ENCODE results near the gene RETREG1. TPM values are rescaled to one million over a fixed set of nuclear protein-coding genes. Genes with fewer than 3 reads are reported as not detected.

The RETREG1 gene
- total RNA-seq, 2 experiments from 2014 or later = 19.3 to 20.0 TPM

DNA sequence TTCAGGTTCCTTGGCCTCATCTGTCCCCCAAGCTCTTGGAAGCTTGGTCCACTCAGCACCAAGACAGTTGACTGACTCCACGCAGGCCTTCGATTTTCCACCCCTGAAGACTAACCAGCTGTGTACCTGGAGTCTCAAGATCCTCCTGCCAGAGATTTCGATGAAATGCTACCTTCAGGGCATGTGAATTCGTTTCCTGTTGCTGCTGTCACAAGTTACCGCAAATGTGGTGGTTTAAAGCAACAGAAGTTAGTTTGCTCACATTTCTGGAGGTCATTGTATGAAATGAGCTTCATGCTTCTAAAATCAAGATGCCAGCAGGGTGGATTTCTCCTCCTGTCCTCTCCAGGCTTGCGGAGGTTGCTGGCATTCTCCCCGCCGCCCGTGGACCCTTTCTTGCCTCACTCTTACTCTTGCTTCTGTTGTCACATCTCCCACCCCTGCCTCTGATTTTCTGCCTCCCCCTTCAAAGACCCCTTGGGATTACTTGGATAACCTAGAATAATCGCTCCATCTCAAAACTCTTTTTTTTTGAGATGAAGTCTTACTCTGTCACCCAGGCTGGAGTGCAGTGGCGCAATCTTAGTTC, 27.6 kb upstream of the RETREG1 start:
- no peaks in the 10 kb centered on the region for H3K27me3 Mint-ChIP-seq (ENCODE audit: low read depth)
- H3K4me1 Mint-ChIP-seq (ENCODE audit: low read depth) = peaks cover 8% of the 10 kb centered on the region
- intact Hi-C loops (cut with micrococcal nuclease) = no loop called here
- peak; percentile 23 for DNase-seq
- peaks cover 6% of the 10 kb centered on the region for H3K36me3 Mint-ChIP-seq (ENCODE audit: low read depth)
- no peak overlapping the region for H3K4me3 Mint-ChIP-seq
- CTCF ChIA-PET = no interaction called here
- peaks cover 21% of the 10 kb centered on the region for H3K9me3 Mint-ChIP-seq
- H3K27ac Mint-ChIP-seq = peak overlapping the region; percentile 51

DNA sequence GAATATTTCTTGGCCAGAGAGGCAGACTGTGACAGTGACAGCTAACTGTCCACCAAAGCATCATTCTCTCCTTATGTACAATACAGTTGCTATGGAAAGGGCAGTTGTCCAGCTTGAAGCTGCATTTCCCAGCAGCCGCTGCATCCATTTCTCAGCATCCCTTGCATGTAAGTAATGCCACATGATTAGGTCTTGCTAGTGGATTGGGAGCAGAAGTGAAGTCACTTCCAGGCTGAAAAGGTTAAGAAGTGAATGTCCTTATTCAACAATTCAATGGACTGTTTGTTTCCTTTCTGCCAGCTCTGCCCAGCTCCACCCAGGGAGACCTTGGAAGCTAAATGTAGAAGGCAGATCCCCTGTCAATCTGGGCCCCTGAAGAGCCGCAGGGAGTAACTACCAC, 26.1 kb upstream of the RETREG1 start:
- Mint-ChIP-seq H3K36me3 (ENCODE audit: low read depth) (peaks cover 6% of the 10 kb centered on the region), H3K4me1 (ENCODE audit: low read depth) (peaks cover 8% of the 10 kb centered on the region), H3K27ac (no peak overlapping the region), H3K4me3 (no peak overlapping the region), H3K9me3 (peaks cover 17% of the 10 kb centered on the region), H3K27me3 (ENCODE audit: low read depth) (no peaks in the 10 kb centered on the region)
- DNase-seq = no peak
- CTCF ChIA-PET = no interaction called here
- intact Hi-C loops (cut with micrococcal nuclease) = no loop called here

DNA sequence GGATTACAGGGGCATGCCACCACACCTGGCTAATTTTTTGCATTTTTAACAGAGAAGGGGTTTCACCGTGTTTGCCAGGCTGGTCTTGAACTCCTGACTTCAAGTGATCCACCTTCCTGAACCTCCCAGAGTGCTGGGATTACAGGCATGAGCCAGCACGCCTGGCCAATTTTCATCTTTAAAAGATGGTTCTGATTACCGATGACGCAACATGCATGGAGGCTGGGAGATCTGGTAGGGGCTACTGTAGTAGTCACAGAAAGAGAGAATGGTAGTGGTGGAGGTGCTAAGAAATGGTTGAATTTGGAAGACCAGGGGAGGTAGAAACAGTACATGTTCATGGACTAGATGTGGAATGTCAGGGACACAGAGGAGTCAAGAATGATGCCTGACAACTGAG, 22.4 kb upstream of the RETREG1 start:
- H3K36me3 Mint-ChIP-seq (ENCODE audit: low read depth) = no peaks in the 10 kb centered on the region

GRCh38 chr5:16628376-16628775, 11.6 kb upstream of the RETREG1 start:
- no peaks in the 10 kb centered on the region for H3K9me3 Mint-ChIP-seq
- DNase-seq = no peak
- H3K4me3 Mint-ChIP-seq = no peak overlapping the region
- no peaks in the 10 kb centered on the region for H3K27me3 Mint-ChIP-seq (ENCODE audit: low read depth)
- peaks cover 46% of the 10 kb centered on the region for H3K4me1 Mint-ChIP-seq (ENCODE audit: low read depth)
- intact Hi-C loops (cut with micrococcal nuclease) = loop anchor here (5.0 to 10.0 kb wide), 3 partner anchors 99 to 1964 kb away; partner anchors contain the start of gene OTULIN
- no peaks in the 10 kb centered on the region for H3K36me3 Mint-ChIP-seq (ENCODE audit: low read depth)
- CTCF ChIA-PET = no interaction called here
- H3K27ac Mint-ChIP-seq = no peak overlapping the region

More for the DNA sequence above, 22.4 kb upstream of the RETREG1 start:
- Mint-ChIP-seq H3K4me1 (ENCODE audit: low read depth) (peaks cover 2% of the 10 kb centered on the region), H3K9me3 (no peaks in the 10 kb centered on the region), H3K4me3 (no peak overlapping the region), H3K27me3 (ENCODE audit: low read depth) (no peaks in the 10 kb centered on the region), H3K27ac (no peak overlapping the region)
- intact Hi-C loops (cut with micrococcal nuclease) = no loop called here
- CTCF ChIA-PET = no interaction called here
- DNase-seq = no peak

- intact Hi-C loops (cut with micrococcal nuclease) = loop anchor here (1.0 to 10.0 kb wide), 8 partner anchors 9 to 1962 kb away; partner anchors contain the start of gene OTULIN
- Mint-ChIP-seq H3K36me3 (ENCODE audit: low read depth) (no peaks in the 10 kb centered on the region), H3K4me3 (no peak overlapping the region), H3K9me3 (no peaks in the 10 kb centered on the region), H3K4me1 (ENCODE audit: low read depth) (peaks cover 46% of the 10 kb centered on the region), H3K27me3 (ENCODE audit: low read depth) (no peaks in the 10 kb centered on the region), H3K27ac (peak overlapping the region; percentile 77)
- DNase-seq = peak; percentile 66
- CTCF ChIA-PET = interaction anchor here (0.8 to 1.3 kb wide), 6 partner anchors 9 to 170 kb away, joined by 3 to 6 read pairs (median 4); partner anchors contain the start of gene RETREG1
Measured at GRCh38 chr5:16626696-16627264, 10.0 kb upstream of the RETREG1 start.

DNA sequence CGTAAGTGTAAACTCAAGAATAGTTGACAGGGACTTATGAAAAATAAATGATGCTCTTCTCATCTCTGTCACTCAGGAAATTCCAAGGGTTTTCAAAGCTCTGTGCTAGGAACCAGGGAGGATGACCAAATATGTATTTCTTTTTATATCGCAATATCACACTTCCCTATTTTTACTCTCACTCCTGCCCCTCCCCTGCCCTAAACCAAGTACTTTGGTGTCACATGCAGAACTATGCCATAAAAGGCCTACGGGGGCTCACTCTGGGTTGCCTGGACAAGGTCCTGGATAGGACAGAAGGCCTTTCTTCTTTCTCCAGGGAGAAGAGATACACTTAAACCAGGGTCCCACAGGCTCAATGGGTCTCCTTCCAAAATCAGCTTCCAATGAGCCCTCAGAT, 8.3 kb upstream of the RETREG1 start:
- CTCF ChIA-PET = interaction anchor here (0.8 kb wide), 1 partner anchor 465 kb away, joined by 3 read pairs; no protein-coding TSS in a partner anchor
- H3K4me3 Mint-ChIP-seq = no peak overlapping the region
- DNase-seq = no peak
- H3K27me3 Mint-ChIP-seq (ENCODE audit: low read depth) = no peaks in the 10 kb centered on the region
- H3K4me1 Mint-ChIP-seq (ENCODE audit: low read depth) = peaks cover 43% of the 10 kb centered on the region
- no peaks in the 10 kb centered on the region for H3K9me3 Mint-ChIP-seq
- no peak overlapping the region for H3K27ac Mint-ChIP-seq
- H3K36me3 Mint-ChIP-seq (ENCODE audit: low read depth) = no peaks in the 10 kb centered on the region
- intact Hi-C loops (cut with micrococcal nuclease) = loop anchor here (5.0 to 10.0 kb wide), 3 partner anchors 102 to 1960 kb away; partner anchors contain the start of gene OTULIN

DNA sequence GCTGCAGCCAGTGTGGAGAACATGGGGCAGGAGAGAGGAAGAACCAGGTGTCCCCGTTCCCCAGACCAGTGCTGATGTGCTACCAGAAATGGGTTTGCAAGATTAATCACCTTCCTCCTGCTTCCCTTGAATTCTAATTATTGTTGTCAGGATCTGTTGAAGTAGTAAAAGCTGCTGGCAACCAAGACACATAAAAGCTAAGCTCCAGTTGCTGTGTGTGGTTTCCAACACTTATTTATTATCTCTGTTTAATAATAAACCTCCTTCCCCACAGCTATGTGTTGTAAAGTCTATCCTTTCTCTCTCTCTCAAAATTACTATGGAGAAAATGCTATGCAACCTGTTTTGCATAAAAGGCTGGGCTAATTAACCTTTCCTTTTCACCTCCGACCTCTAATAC, 2.3 kb upstream of the RETREG1 start:
- Mint-ChIP-seq H3K27me3 (ENCODE audit: low read depth) (no peaks in the 10 kb centered on the region), H3K9me3 (no peaks in the 10 kb centered on the region), H3K4me3 (no peak overlapping the region), H3K27ac (no peak overlapping the region), H3K4me1 (ENCODE audit: low read depth) (peaks cover 18% of the 10 kb centered on the region), H3K36me3 (ENCODE audit: low read depth) (peaks cover 11% of the 10 kb centered on the region)
- CTCF ChIA-PET = interaction anchor here (0.9 kb wide), 1 partner anchor 34 kb away, joined by 3 read pairs; no protein-coding TSS in a partner anchor
- intact Hi-C loops (cut with micrococcal nuclease) = loop anchor here (5.0 kb wide), 2 partner anchors 38 to 318 kb away; partner anchors contain the start of gene MYO10
- DNase-seq = no peak

- DNase-seq = peak; percentile 28
- H3K27me3 Mint-ChIP-seq (ENCODE audit: low read depth) = no peaks in the 10 kb centered on the region
- H3K4me1 Mint-ChIP-seq (ENCODE audit: low read depth) = peaks cover 24% of the 10 kb centered on the region
- H3K9me3 Mint-ChIP-seq = no peaks in the 10 kb centered on the region
- H3K36me3 Mint-ChIP-seq (ENCODE audit: low read depth) = peaks cover 11% of the 10 kb centered on the region
- no peak overlapping the region for H3K27ac Mint-ChIP-seq
- CTCF ChIA-PET = interaction anchor here (1.2 to 1.9 kb wide), 4 partner anchors 8 to 48 kb away, joined by 5 to 6 read pairs (median 6); no protein-coding TSS in a partner anchor
- H3K4me3 Mint-ChIP-seq = no peak overlapping the region
- intact Hi-C loops (cut with micrococcal nuclease) = loop anchor here (5.0 kb wide), 2 partner anchors 39 to 319 kb away; partner anchors contain the start of gene MYO10
Measured at GRCh38 chr5:16618138-16618897, 1.5 kb upstream of the RETREG1 start.

DNA sequence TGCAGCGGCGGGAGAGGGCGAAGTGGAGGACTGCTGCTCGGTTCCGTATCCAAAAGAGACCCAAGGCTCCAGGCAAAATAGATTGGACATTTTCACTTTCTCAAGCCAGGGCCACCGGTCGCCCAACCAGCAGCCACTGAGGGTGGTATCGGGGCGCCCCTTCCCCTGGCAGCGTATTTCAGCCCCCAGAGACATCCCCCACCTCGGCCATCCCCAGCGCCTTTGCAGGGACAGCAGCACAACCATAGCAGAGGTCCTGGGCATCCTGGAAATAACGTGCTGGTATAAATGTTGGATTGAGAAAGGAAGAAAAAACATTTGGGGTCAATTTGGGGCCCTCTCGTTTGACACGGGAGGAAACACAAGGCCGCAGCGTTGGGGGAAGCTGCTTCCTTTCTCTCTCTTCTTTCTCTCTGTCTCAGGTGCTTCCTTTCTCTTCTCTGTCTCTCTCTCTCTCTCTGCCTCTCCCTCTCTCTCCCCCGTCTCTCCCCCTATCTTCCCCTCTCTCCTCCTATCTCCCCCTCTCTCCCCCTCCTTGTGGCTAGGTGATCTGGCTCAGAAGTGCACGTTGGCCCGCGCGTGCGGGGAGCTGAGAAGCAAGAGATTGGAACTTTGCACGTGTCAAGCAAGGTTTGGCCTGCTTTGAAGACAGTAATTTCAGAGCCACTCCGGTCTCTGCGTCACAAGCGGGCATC, 624 bp upstream of the RETREG1 start:
- H3K9me3 Mint-ChIP-seq = no peaks in the 10 kb centered on the region
- H3K4me3 Mint-ChIP-seq = no peak overlapping the region
- H3K36me3 Mint-ChIP-seq (ENCODE audit: low read depth) = peaks cover 11% of the 10 kb centered on the region
- no peaks in the 10 kb centered on the region for H3K27me3 Mint-ChIP-seq (ENCODE audit: low read depth)
- CTCF ChIA-PET = interaction anchor here (1.2 to 1.9 kb wide), 4 partner anchors 9 to 49 kb away, joined by 5 to 6 read pairs (median 6); no protein-coding TSS in a partner anchor
- peak; percentile 73 for DNase-seq
- peaks cover 30% of the 10 kb centered on the region for H3K4me1 Mint-ChIP-seq (ENCODE audit: low read depth)
- H3K27ac Mint-ChIP-seq = no peak overlapping the region
- intact Hi-C loops (cut with micrococcal nuclease) = loop anchor here (1.0 to 5.0 kb wide), 7 partner anchors 9 to 1747 kb away; partner anchors contain the start of genes ANKH, MYO10 and ZNF622

GRCh38 chr5:16615741-16616535, 859 bp downstream of the RETREG1 start:
- Mint-ChIP-seq H3K27me3 (ENCODE audit: low read depth) (no peaks in the 10 kb centered on the region), H3K27ac (peak overlapping the region; percentile 81), H3K36me3 (ENCODE audit: low read depth) (peaks cover 17% of the 10 kb centered on the region), H3K4me1 (ENCODE audit: low read depth) (peaks cover 42% of the 10 kb centered on the region), H3K4me3 (peak overlapping the region; percentile 97), H3K9me3 (peaks cover 6% of the 10 kb centered on the region)
- intact Hi-C loops (cut with micrococcal nuclease) = loop anchor here (2.0 to 5.0 kb wide), 4 partner anchors 41 to 1745 kb away; partner anchors contain the start of genes ANKH and MYO10
- peak; percentile 30 for DNase-seq
- CTCF ChIA-PET = interaction anchor here (0.7 to 1.9 kb wide), 4 partner anchors 10 to 239 kb away, joined by 3 to 6 read pairs (median 4); no protein-coding TSS in a partner anchor

DNA sequence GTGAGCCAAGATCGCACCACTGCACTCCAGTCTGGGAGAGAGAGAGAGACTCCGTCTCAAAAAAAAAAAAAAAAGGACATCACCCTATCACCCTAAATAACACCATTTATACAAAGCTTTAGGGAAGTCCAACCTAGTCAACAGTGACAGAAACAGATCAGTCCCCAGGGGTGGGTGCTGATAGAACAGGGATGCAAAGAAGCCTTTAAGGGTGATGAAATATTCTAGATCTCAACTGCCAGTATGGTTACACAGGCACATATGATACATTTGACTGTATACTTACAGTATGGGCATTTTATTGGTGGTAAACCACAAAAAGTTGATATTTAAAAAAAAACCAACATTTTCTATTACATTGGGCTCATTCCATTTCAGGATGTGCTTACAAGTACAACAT, 4.8 kb downstream of the RETREG1 start:
- peaks cover 7% of the 10 kb centered on the region for H3K9me3 Mint-ChIP-seq
- CTCF ChIA-PET = interaction anchor here (1.1 kb wide), 1 partner anchor 17 kb away, joined by 5 read pairs; no protein-coding TSS in a partner anchor
- H3K36me3 Mint-ChIP-seq (ENCODE audit: low read depth) = peaks cover 24% of the 10 kb centered on the region
- no peak overlapping the region for H3K4me3 Mint-ChIP-seq
- no peak for DNase-seq
- peaks cover 52% of the 10 kb centered on the region for H3K4me1 Mint-ChIP-seq (ENCODE audit: low read depth)
- no peak overlapping the region for H3K27ac Mint-ChIP-seq
- intact Hi-C loops (cut with micrococcal nuclease) = loop anchor here (2.0 kb wide), 1 partner anchor 15 kb away; no protein-coding TSS in a partner anchor
- no peaks in the 10 kb centered on the region for H3K27me3 Mint-ChIP-seq (ENCODE audit: low read depth)
